ENCODE data around the gene DTNB. TPM values are rescaled to one million over a fixed set of nuclear protein-coding genes. Genes with fewer than 3 reads are reported as not detected.
A peak's percentile ranks its signal among the peaks of the same experiment; 100 is the strongest.

The DTNB gene
- total RNA-seq, 4 donors from 2014 or later: 0.70 to 23.1 (median 6.1) TPM

- Histone ChIP-seq H3K9me3 (no peaks in the 10 kb centered on the region), H3K4me3 (no peak overlapping the region), H3K27me3 (no peaks in the 10 kb centered on the region), H3K4me1 (peaks cover 0 to 16% (median 3%) of the 10 kb centered on the region in 4 donors), H3K36me3 (no peaks in the 10 kb centered on the region), H3K27ac (no peak overlapping the region)
- no peak for DNase-seq
- no peak for TF ChIP-seq POLR2A (IDR thresholded peaks at IDR 0.05)
- TF ChIP-seq CTCF (IDR thresholded peaks at IDR 0.05): no peak
Observed at GRCh38 chr2:25424426-25425028, 248.8 kb downstream of the DTNB start.

GRCh38 chr2:25421820-25422411 lies 251.5 kb downstream of the DTNB start:
- TF ChIP-seq POLR2A (IDR thresholded peaks at IDR 0.05) (no peak), CTCF (IDR thresholded peaks at IDR 0.05) (no peak)
- no peak for DNase-seq
- no peaks in the 10 kb centered on the region for H3K36me3 ChIP-seq
- H3K4me3 ChIP-seq: peak overlapping the region in 1 of 4 donors; percentile 28
- peaks cover 0 to 16% (median 6%) of the 10 kb centered on the region in 4 donors for H3K4me1 ChIP-seq
- H3K9me3 ChIP-seq: no peaks in the 10 kb centered on the region
- peak overlapping the region in 3 of 4 donors; percentile 30 to 64 (median 47) for H3K27ac ChIP-seq
- H3K27me3 ChIP-seq: no peaks in the 10 kb centered on the region

GRCh38 chr2:25421289-25421688 lies 252.1 kb downstream of the DTNB start:
- TF ChIP-seq POLR2A (IDR thresholded peaks at IDR 0.05) (no peak), CTCF (IDR thresholded peaks at IDR 0.05) (no peak)
- peak in 1 of 3 donors; percentile 42 for DNase-seq
- H3K4me1 ChIP-seq: peaks cover 0 to 16% (median 6%) of the 10 kb centered on the region in 4 donors
- peak overlapping the region in 1 of 4 donors; percentile 28 for H3K4me3 ChIP-seq
- H3K27ac ChIP-seq: peak overlapping the region in 3 of 4 donors; percentile 30 to 64 (median 47)
- no peaks in the 10 kb centered on the region for H3K27me3 ChIP-seq
- H3K36me3 ChIP-seq: no peaks in the 10 kb centered on the region
- H3K9me3 ChIP-seq: no peaks in the 10 kb centered on the region

GRCh38 chr2:25420820-25421237 lies 252.5 kb downstream of the DTNB start:
- peaks cover 0 to 16% (median 6%) of the 10 kb centered on the region in 4 donors for H3K4me1 ChIP-seq
- peak in 2 of 3 donors; percentile 67 to 75 for DNase-seq
- no peaks in the 10 kb centered on the region for H3K27me3 ChIP-seq
- peak overlapping the region in 2 of 4 donors; percentile 30 to 64 for H3K27ac ChIP-seq
- H3K4me3 ChIP-seq: peak overlapping the region in 1 of 4 donors; percentile 28
- no peaks in the 10 kb centered on the region for H3K9me3 ChIP-seq
- no peaks in the 10 kb centered on the region for H3K36me3 ChIP-seq
- TF ChIP-seq CTCF (IDR thresholded peaks at IDR 0.05) (no peak), POLR2A (IDR thresholded peaks at IDR 0.05) (no peak)

GRCh38 chr2:25419678-25420242 lies 253.6 kb downstream of the DTNB start:
- Histone ChIP-seq H3K4me1 (peaks cover 0 to 16% (median 6%) of the 10 kb centered on the region in 4 donors), H3K27me3 (no peaks in the 10 kb centered on the region), H3K9me3 (no peaks in the 10 kb centered on the region), H3K36me3 (no peaks in the 10 kb centered on the region), H3K4me3 (no peak overlapping the region), H3K27ac (peak overlapping the region in 2 of 4 donors; percentile 61 to 64)
- DNase-seq: peak in 2 of 3 donors; percentile 76 to 77
- TF ChIP-seq CTCF (IDR thresholded peaks at IDR 0.05) (no peak), POLR2A (IDR thresholded peaks at IDR 0.05) (no peak)

Data from Peyer's patch (tissue), 4 donors.